NCI-H82 (cell line): ENCODE measurements around the gene SLAIN1.
A peak's percentile ranks its signal among the peaks of the same experiment; 100 is the strongest.

Experiments
- DNase-seq: peaks from one replicate; lab custom pipeline; 2025; lab: John Stamatoyannopoulos, UW

The SLAIN1 gene

GRCh38 chr13:77714119-77714755, 16.8 kb downstream of the SLAIN1 start:
- no peak for DNase-seq

- DNase-seq, result no peak
These were observed 17.9 kb downstream of the SLAIN1 start for GRCh38 chr13:77715233-77715891.

GRCh38 chr13:77716692-77717091, 19.2 kb downstream of the SLAIN1 start:
- no peak for DNase-seq

- no peak for DNase-seq
These were observed 20.0 kb downstream of the SLAIN1 start for GRCh38 chr13:77717508-77717907.

GRCh38 chr13:77719128-77719527, 21.6 kb downstream of the SLAIN1 start:
- no peak for DNase-seq

GRCh38 chr13:77720988-77721387, 23.5 kb downstream of the SLAIN1 start:
- DNase-seq, result peak; percentile 58

GRCh38 chr13:77724092-77724491, 26.6 kb downstream of the SLAIN1 start:
- DNase-seq, result no peak

- no peak for DNase-seq
These were observed 27.6 kb downstream of the SLAIN1 start for GRCh38 chr13:77725071-77725470.

- DNase-seq, result peak; percentile 91
These were observed 31.0 kb downstream of the SLAIN1 start for GRCh38 chr13:77728265-77729125.

- DNase-seq, result peak; percentile 19
These were observed 32.2 kb downstream of the SLAIN1 start for GRCh38 chr13:77729502-77730221.

- DNase-seq, result no peak
These were observed 33.1 kb downstream of the SLAIN1 start for GRCh38 chr13:77730572-77730971.

- DNase-seq, result peak; percentile 77
These were observed 34.8 kb downstream of the SLAIN1 start for GRCh38 chr13:77732287-77732686.

- DNase-seq, result peak; percentile 99
These were observed 36.2 kb downstream of the SLAIN1 start for GRCh38 chr13:77733674-77734073.

- no peak for DNase-seq
These were observed 40.2 kb downstream of the SLAIN1 start for GRCh38 chr13:77737583-77738200.

GRCh38 chr13:77740097-77740735, 42.7 kb downstream of the SLAIN1 start:
- DNase-seq, result no peak

- DNase-seq, result peak; percentile 36
These were observed 43.6 kb downstream of the SLAIN1 start for GRCh38 chr13:77740931-77741596.

GRCh38 chr13:77741597-77741972, 44.1 kb downstream of the SLAIN1 start:
- no peak for DNase-seq

GRCh38 chr13:77742801-77743200, 45.3 kb downstream of the SLAIN1 start:
- no peak for DNase-seq

- DNase-seq, result no peak
These were observed 48.3 kb downstream of the SLAIN1 start for GRCh38 chr13:77745784-77746183.

GRCh38 chr13:77749344-77749880, 51.9 kb downstream of the SLAIN1 start:
- no peak for DNase-seq
